Measurements from ENCODE around the gene CDV3. TPM values are rescaled to one million over a fixed set of nuclear protein-coding genes. Genes with fewer than 3 reads are reported as not detected.
A peak's percentile ranks its signal among the peaks of the same experiment; 100 is the strongest.

CDV3 gene
- total and polyA plus RNA-seq, 10 of the 15 experiments (the other 5 are each of a cell fraction or from before 2014, with no cell fraction given), result 42.3 to 466 (median 136) TPM

- no peak for TF ChIP-seq PRDM15 (CRISPR knock-in tag; IDR thresholded peaks at IDR 0.05)
- TF ChIP-seq IRF5 (IDR thresholded peaks at IDR 0.05; ENCODE audit: borderline replicate concordance), result no peak
- TF ChIP-seq BACH1 (IDR thresholded peaks at IDR 0.05; ENCODE audit: borderline replicate concordance), result peak; percentile 56; the same call in 1 of the 2 replicates
- TF ChIP-seq BCL3 (IDR thresholded peaks at IDR 0.05; ENCODE audit: borderline replicate concordance, insufficient read depth, low read depth, low read length, poor library complexity, severe bottlenecking), result no peak
- no peak for TF ChIP-seq ZBTB11 (CRISPR knock-in tag; IDR thresholded peaks at IDR 0.05)
- TF ChIP-seq SRF (IDR thresholded peaks at IDR 0.05; ENCODE audit: low read depth in 2 of 2, low read length in 2 of 2), result no peak
- TF ChIP-seq CBX3 (IDR thresholded peaks at IDR 0.05; ENCODE audit: borderline replicate concordance, low read depth), result no peak
- peak in 1 of 2 experiments; percentile 44; a peak in 2 of 4 replicates for TF ChIP-seq IKZF2 (IDR thresholded peaks at IDR 0.05)
- TF ChIP-seq CREM (IDR thresholded peaks at IDR 0.05; ENCODE audit: low read depth), result 0 out of 2 replicates have a peak, but pooled peaks have one; percentile 43
- TF ChIP-seq RBBP5 (conservative IDR thresholded peaks at IDR 0.05), result no peak
- TF ChIP-seq EGR1 (IDR thresholded peaks at IDR 0.05; ENCODE audit: borderline replicate concordance in 1 of 2, low read depth in 2 of 2, low read length in 2 of 2), result no peak
- no peak for TF ChIP-seq ZZZ3 (IDR thresholded peaks at IDR 0.05; ENCODE audit: control insufficient read depth, insufficient read length, low read depth)
- TF ChIP-seq RELB (IDR thresholded peaks at IDR 0.05; ENCODE audit: low read depth), result peak; percentile 49; the same call in 1 of the 2 replicates
- TF ChIP-seq EED (IDR thresholded peaks at IDR 0.05; ENCODE audit: low read depth), result no peak
- TF ChIP-seq FOXM1 (IDR thresholded peaks at IDR 0.05; ENCODE audit: low read depth, low read length), result no peak
- TF ChIP-seq IRF3 (IDR thresholded peaks at IDR 0.05), result no peak
Measured at GRCh38 chr3:133620066-133620784, 46.7 kb downstream of the CDV3 start (continued).

Measured in GM12878 (cell line).